Measurements from ENCODE around the gene LAT.
"Not testable (repeated sequence)": the region's sequence is repeated elsewhere in the genome, so short reads cannot be mapped to it uniquely, and the experiment has no call there.

LAT gene

GRCh38 chr16:28984619-28985135 lies at the start of gene LAT:
LAT (plus strand) TSS chr16:28985052; CDS start chr16:28985418, 366 bp downstream.
- TF ChIP-seq CTCF (conservative IDR thresholded peaks at IDR 0.05): no peak
- no peak for TF ChIP-seq ZFX (IDR thresholded peaks at IDR 0.05)
- H3K27ac ChIP-seq: no peak within 1 kb of the TSS

GRCh38 chr16:28935346-28935745 lies 49.5 kb upstream of the LAT start:
- H3K27ac ChIP-seq: no peak overlapping the region
- TF ChIP-seq ZFX (IDR thresholded peaks at IDR 0.05) (no peak), CTCF (conservative IDR thresholded peaks at IDR 0.05) (no peak)

- no peak overlapping the region for H3K27ac ChIP-seq
- TF ChIP-seq CTCF (conservative IDR thresholded peaks at IDR 0.05) (no peak), ZFX (IDR thresholded peaks at IDR 0.05) (no peak)
These were observed 48.7 kb upstream of the LAT start for GRCh38 chr16:28935924-28936783.

- TF ChIP-seq CTCF (conservative IDR thresholded peaks at IDR 0.05) (no peak), ZFX (IDR thresholded peaks at IDR 0.05) (no peak)
- no peak overlapping the region for H3K27ac ChIP-seq
These were observed 48.1 kb upstream of the LAT start for GRCh38 chr16:28936784-28937155.

GRCh38 chr16:28937222-28937876 lies 47.5 kb upstream of the LAT start:
- TF ChIP-seq CTCF (conservative IDR thresholded peaks at IDR 0.05) (no peak), ZFX (IDR thresholded peaks at IDR 0.05) (no peak)
- no peak overlapping the region for H3K27ac ChIP-seq

- TF ChIP-seq CTCF (conservative IDR thresholded peaks at IDR 0.05) (no peak), ZFX (IDR thresholded peaks at IDR 0.05) (no peak)
- no peak overlapping the region for H3K27ac ChIP-seq
These were observed 46.1 kb upstream of the LAT start for GRCh38 chr16:28938721-28939120.

- not testable (repeated sequence) for H3K27ac ChIP-seq
These were observed 45.0 kb upstream of the LAT start for GRCh38 chr16:28939825-28940224.
